Astrocyte (in vitro differentiated cells and primary cell): Measurements from ENCODE around the gene LINGO3. TPM values are rescaled to one million over a fixed set of nuclear protein-coding genes. Genes with fewer than 3 reads are reported as not detected.

Experiments used
- DNase-seq: peaks from one replicate; pipeline ENCODE4 v3.0.0-alpha.2; 2010; ENCODE audit warnings: low read depth
- FAIRE-seq: peaks from 2 replicates; lab custom pipeline; 2011; peaks lifted over from hg19 to GRCh38; lab: Jason Lieb, UNC
- H2AFZ ChIP-seq: 2 replicates; pipeline ENCODE4 v1.6.0; 2012; ENCODE audit warnings: low read depth, low read length, inconsistent platforms
- H3K27ac ChIP-seq: 2 replicates; pipeline ENCODE4 v1.5.1; 2011; ENCODE audit warnings: low read depth, low read length, inconsistent platforms
- H3K27me3 ChIP-seq: 2 replicates; pipeline ENCODE4 v1.6.0; 2011; ENCODE audit warnings: low read length, inconsistent platforms; ENCODE audit not compliant: insufficient read depth
- H3K36me3 ChIP-seq: 2 replicates; pipeline ENCODE4 v1.5.1; 2011; ENCODE audit warnings: low read length, inconsistent platforms; ENCODE audit not compliant: insufficient read depth
- H3K4me1 ChIP-seq: 2 replicates; pipeline ENCODE4 v1.5.1; 2011; ENCODE audit warnings: low read length, inconsistent platforms; ENCODE audit not compliant: insufficient read depth
- H3K4me2 ChIP-seq: 2 replicates; pipeline ENCODE4 v1.6.0; 2012; ENCODE audit warnings: low read length, inconsistent platforms
- H3K4me3 ChIP-seq: 2 replicates; pipeline ENCODE4 v1.5.1; 2011; ENCODE audit warnings: low read depth, mild to moderate bottlenecking, low read length, inconsistent platforms; ENCODE audit not compliant: insufficient read depth
- H3K79me2 ChIP-seq: 2 replicates; pipeline ENCODE4 v1.6.0; 2012; ENCODE audit warnings: mild to moderate bottlenecking, low read length, inconsistent platforms; ENCODE audit not compliant: insufficient read depth
- H3K9ac ChIP-seq: 2 replicates; pipeline ENCODE4 v1.6.0; 2012; ENCODE audit warnings: mild to moderate bottlenecking, low read length, inconsistent platforms
- H3K9me3 ChIP-seq: 2 replicates; pipeline ENCODE4 v1.5.1; 2012; ENCODE audit warnings: low read depth, mild to moderate bottlenecking, low read length, inconsistent platforms; ENCODE audit not compliant: insufficient read depth
- H4K20me1 ChIP-seq: 2 replicates; pipeline ENCODE4 v1.6.0; 2012; ENCODE audit warnings: low read length, inconsistent platforms; ENCODE audit not compliant: insufficient read depth
- H3K27ac Mint-ChIP-seq: one replicate; pipeline ENCODE4 v1.8.0; 2021; ENCODE audit warnings: mild to moderate bottlenecking, mixed read lengths; ENCODE audit not compliant: unreplicated experiment
- H3K27me3 Mint-ChIP-seq: one replicate; pipeline ENCODE4 v1.8.0; 2021; ENCODE audit warnings: low read depth, mixed read lengths; ENCODE audit not compliant: unreplicated experiment
- H3K36me3 Mint-ChIP-seq: one replicate; pipeline ENCODE4 v1.8.0; 2021; ENCODE audit warnings: low read depth, mixed read lengths; ENCODE audit not compliant: unreplicated experiment
- H3K4me1 Mint-ChIP-seq: one replicate; pipeline ENCODE4 v1.8.0; 2021; ENCODE audit warnings: low read depth, mixed read lengths; ENCODE audit not compliant: unreplicated experiment
- H3K4me3 Mint-ChIP-seq: one replicate; pipeline ENCODE4 v1.8.0; 2021; ENCODE audit warnings: mild to moderate bottlenecking, moderate library complexity, mixed read lengths; ENCODE audit not compliant: unreplicated experiment
- H3K9me3 Mint-ChIP-seq: one replicate; pipeline ENCODE4 v1.8.0; 2021; ENCODE audit warnings: mild to moderate bottlenecking, mixed read lengths; ENCODE audit not compliant: unreplicated experiment
- CTCF ChIP-seq: IDR thresholded peaks from 2 replicates; pipeline ENCODE4 v1.5.1; 2011; ENCODE audit warnings: low read depth, mild to moderate bottlenecking, inconsistent platforms, low read length, moderate library complexity; ENCODE audit not compliant: insufficient read depth
- EZH2 ChIP-seq: IDR thresholded peaks from 2 replicates; pipeline ENCODE4 v1.6.1; 2012; ENCODE audit warnings: mild to moderate bottlenecking, low read length, inconsistent platforms; ENCODE audit not compliant: insufficient read depth
- total RNA-seq: library from RNA; stranded (reverse); gene quantifications from 2 replicates; pipeline ENCODE4 v1.2.1, GENCODE V29; 2021

Gene LINGO3
- total RNA-seq, 1 donor from 2014 or later, result not detected

- Mint-ChIP-seq H3K27me3 (no peaks in the 10 kb centered on the region), H3K4me3 (no peak overlapping the region), H3K36me3 (no peaks in the 10 kb centered on the region), H3K27ac (no peak overlapping the region), H3K9me3 (no peaks in the 10 kb centered on the region), H3K4me1 (peaks cover under 1% of the 10 kb centered on the region)
- Histone ChIP-seq H3K79me2 (peaks cover 58% of the 10 kb centered on the region), H3K4me1 (peaks cover 4% of the 10 kb centered on the region), H3K27me3 (no peaks in the 10 kb centered on the region), H3K9ac (no peak overlapping the region), H4K20me1 (peaks cover 64% of the 10 kb centered on the region), H3K27ac (peak overlapping the region; percentile 21), H3K4me3 (no peak overlapping the region), H3K36me3 (no peaks in the 10 kb centered on the region), H3K4me2 (no peak overlapping the region), H3K9me3 (no peaks in the 10 kb centered on the region), H2AFZ (no peak overlapping the region)
- DNase-seq (no peak), FAIRE-seq (no peak)
- TF ChIP-seq EZH2 (no peak), CTCF (no peak)
Measured at GRCh38 chr19:2336528-2337328, 28.8 kb upstream of the LINGO3 start.

GRCh38 chr19:2335848-2336247, 27.9 kb upstream of the LINGO3 start:
- Histone ChIP-seq H2AFZ (no peak overlapping the region), H3K4me3 (no peak overlapping the region), H3K27me3 (no peaks in the 10 kb centered on the region), H3K36me3 (no peaks in the 10 kb centered on the region), H3K4me1 (peaks cover 4% of the 10 kb centered on the region), H3K4me2 (no peak overlapping the region), H3K9ac (no peak overlapping the region), H3K79me2 (peaks cover 67% of the 10 kb centered on the region), H3K27ac (no peak overlapping the region), H4K20me1 (peaks cover 73% of the 10 kb centered on the region), H3K9me3 (no peaks in the 10 kb centered on the region)
- Mint-ChIP-seq H3K4me1 (peaks cover 4% of the 10 kb centered on the region), H3K27me3 (no peaks in the 10 kb centered on the region), H3K4me3 (no peak overlapping the region), H3K36me3 (no peaks in the 10 kb centered on the region), H3K9me3 (no peaks in the 10 kb centered on the region), H3K27ac (no peak overlapping the region)
- FAIRE-seq (peak; percentile 32), DNase-seq (no peak)
- TF ChIP-seq CTCF (no peak), EZH2 (no peak)
